ENCODE results near the gene GLIS1.

Gene GLIS1

GRCh38 chr1:53605181-53605580, 133.8 kb downstream of the GLIS1 start:
- no peaks in the 10 kb centered on the region for H3F3A ChIP-seq (ENCODE audit: insufficient read depth)
- H4K20me1 ChIP-seq (ENCODE audit: low read depth, low read length) = no peaks in the 10 kb centered on the region
- H3K9ac ChIP-seq (ENCODE audit: low read length) = no peak overlapping the region
- no peak overlapping the region for H3K27ac ChIP-seq (ENCODE audit: low read depth, low read length)
- no peak overlapping the region for H2AFZ ChIP-seq (ENCODE audit: low read depth, low read length, severe bottlenecking)
- TF ChIP-seq EZH2phosphoT487 (conservative IDR thresholded peaks at IDR 0.05; ENCODE audit: low read length) (no peak), CTCF (IDR thresholded peaks at IDR 0.05; ENCODE audit: insufficient read depth, low read length, poor library complexity, severe bottlenecking) (no peak)
- no peaks in the 10 kb centered on the region for H3K79me2 ChIP-seq (ENCODE audit: insufficient read depth, low read length)
- no peak overlapping the region for H3K4me2 ChIP-seq (ENCODE audit: low read depth, low read length, poor library complexity, severe bottlenecking)
- no peaks in the 10 kb centered on the region for H3K36me3 ChIP-seq (ENCODE audit: low read length)
- H3K9me3 ChIP-seq (ENCODE audit: insufficient read depth, low read length) = peaks cover under 1% of the 10 kb centered on the region; the same call in 1 of the 2 replicates
- H3K4me3 ChIP-seq (ENCODE audit: insufficient read depth, low read length, poor library complexity, severe bottlenecking) = no peak overlapping the region
- no peaks in the 10 kb centered on the region for H3K9me2 ChIP-seq (replicated peaks; ENCODE audit: insufficient read depth, low read length)
- no peaks in the 10 kb centered on the region for H3K27me3 ChIP-seq (ENCODE audit: low read length)

- H3K9me3 ChIP-seq (ENCODE audit: insufficient read depth, low read length) = no peaks in the 10 kb centered on the region
- no peaks in the 10 kb centered on the region for H3K9me2 ChIP-seq (replicated peaks; ENCODE audit: insufficient read depth, low read length)
- no peak overlapping the region for H3K4me2 ChIP-seq (ENCODE audit: low read depth, low read length, poor library complexity, severe bottlenecking)
- H4K20me1 ChIP-seq (ENCODE audit: low read depth, low read length) = no peaks in the 10 kb centered on the region
- TF ChIP-seq EZH2phosphoT487 (conservative IDR thresholded peaks at IDR 0.05; ENCODE audit: low read length) (no peak), CTCF (IDR thresholded peaks at IDR 0.05; ENCODE audit: insufficient read depth, low read length, poor library complexity, severe bottlenecking) (no peak)
- H3K4me3 ChIP-seq (ENCODE audit: insufficient read depth, low read length, poor library complexity, severe bottlenecking) = no peak overlapping the region
- H3K27ac ChIP-seq (ENCODE audit: low read depth, low read length) = no peak overlapping the region
- H3K9ac ChIP-seq (ENCODE audit: low read length) = no peak overlapping the region
- H3F3A ChIP-seq (ENCODE audit: insufficient read depth) = no peaks in the 10 kb centered on the region
- H3K36me3 ChIP-seq (ENCODE audit: low read length) = no peaks in the 10 kb centered on the region
- no peaks in the 10 kb centered on the region for H3K27me3 ChIP-seq (ENCODE audit: low read length)
- no peaks in the 10 kb centered on the region for H3K79me2 ChIP-seq (ENCODE audit: insufficient read depth, low read length)
- H2AFZ ChIP-seq (ENCODE audit: low read depth, low read length, severe bottlenecking) = no peak overlapping the region
These were observed 134.6 kb downstream of the GLIS1 start for GRCh38 chr1:53604291-53604919.

GRCh38 chr1:53603431-53603830, 135.5 kb downstream of the GLIS1 start:
- Histone ChIP-seq H3K9me3 (ENCODE audit: insufficient read depth, low read length) (no peaks in the 10 kb centered on the region), H3K4me2 (ENCODE audit: low read depth, low read length, poor library complexity, severe bottlenecking) (no peak overlapping the region), H3K79me2 (ENCODE audit: insufficient read depth, low read length) (no peaks in the 10 kb centered on the region), H3K9me2 (replicated peaks; ENCODE audit: insufficient read depth, low read length) (no peaks in the 10 kb centered on the region), H3F3A (ENCODE audit: insufficient read depth) (no peaks in the 10 kb centered on the region), H2AFZ (ENCODE audit: low read depth, low read length, severe bottlenecking) (no peak overlapping the region), H4K20me1 (ENCODE audit: low read depth, low read length) (no peaks in the 10 kb centered on the region), H3K9ac (ENCODE audit: low read length) (no peak overlapping the region), H3K27ac (ENCODE audit: low read depth, low read length) (no peak overlapping the region), H3K27me3 (ENCODE audit: low read length) (no peaks in the 10 kb centered on the region), H3K4me3 (ENCODE audit: insufficient read depth, low read length, poor library complexity, severe bottlenecking) (no peak overlapping the region), H3K36me3 (ENCODE audit: low read length) (no peaks in the 10 kb centered on the region)
- no peak for TF ChIP-seq CTCF (IDR thresholded peaks at IDR 0.05; ENCODE audit: insufficient read depth, low read length, poor library complexity, severe bottlenecking)
- TF ChIP-seq EZH2phosphoT487 (conservative IDR thresholded peaks at IDR 0.05; ENCODE audit: low read length) = no peak
